Neural crest cell (in vitro differentiated cells): Measurements from ENCODE around the gene SORT1. TPM values are rescaled to one million over a fixed set of nuclear protein-coding genes. Genes with fewer than 3 reads are reported as not detected.

Experiments
- DNase-seq: peaks from one replicate; pipeline ENCODE4 v3.0.0; 2021; ENCODE audit warnings: low read depth, mixed read lengths, low spot score
- H3K27ac Mint-ChIP-seq: one replicate; pipeline ENCODE4 v1.8.0; 2021; ENCODE audit warnings: mild to moderate bottlenecking, mixed read lengths; ENCODE audit not compliant: unreplicated experiment
- H3K27me3 Mint-ChIP-seq: 2 replicates; pipeline ENCODE4 v1.8.0; 2021; ENCODE audit warnings: low read depth, mild to moderate bottlenecking, mixed read lengths
- H3K36me3 Mint-ChIP-seq: 2 replicates; pipeline ENCODE4 v1.8.0; 2021; ENCODE audit warnings: low read depth, mild to moderate bottlenecking, mixed read lengths
- H3K4me1 Mint-ChIP-seq: 2 replicates; pipeline ENCODE4 v1.8.0; 2021; ENCODE audit warnings: mixed read lengths
- H3K4me3 Mint-ChIP-seq: one replicate; pipeline ENCODE4 v1.8.0; 2021; ENCODE audit warnings: mild to moderate bottlenecking, mixed read lengths
- H3K9me3 Mint-ChIP-seq: 2 replicates; pipeline ENCODE4 v1.8.0; 2021; ENCODE audit warnings: mixed read lengths
- total RNA-seq: library from RNA; stranded (reverse); gene quantifications from 2 replicates; pipeline ENCODE4 v1.2.1, GENCODE V29; 2021
- TF ChIP-seq, protein P1 (sequence below): fragments of 200-600 bp; sonication (generic); conservative IDR thresholded peaks from 2 replicates; pipeline ENCODE4 v1.5.0; 2021; ENCODE audit warnings: antibody characterized with exemption, mild to moderate bottlenecking

Gene SORT1
- total RNA-seq, 1 donor from 2014 or later = 60.8 TPM

- Mint-ChIP-seq H3K4me3 (no peak overlapping the region), H3K27me3 (peaks cover 3% of the 10 kb centered on the region), H3K9me3 (peaks cover 6% of the 10 kb centered on the region), H3K4me1 (no peaks in the 10 kb centered on the region), H3K27ac (no peak overlapping the region), H3K36me3 (peaks cover 5% of the 10 kb centered on the region)
- no peak for DNase-seq
- TF ChIP-seq, protein P1, sequence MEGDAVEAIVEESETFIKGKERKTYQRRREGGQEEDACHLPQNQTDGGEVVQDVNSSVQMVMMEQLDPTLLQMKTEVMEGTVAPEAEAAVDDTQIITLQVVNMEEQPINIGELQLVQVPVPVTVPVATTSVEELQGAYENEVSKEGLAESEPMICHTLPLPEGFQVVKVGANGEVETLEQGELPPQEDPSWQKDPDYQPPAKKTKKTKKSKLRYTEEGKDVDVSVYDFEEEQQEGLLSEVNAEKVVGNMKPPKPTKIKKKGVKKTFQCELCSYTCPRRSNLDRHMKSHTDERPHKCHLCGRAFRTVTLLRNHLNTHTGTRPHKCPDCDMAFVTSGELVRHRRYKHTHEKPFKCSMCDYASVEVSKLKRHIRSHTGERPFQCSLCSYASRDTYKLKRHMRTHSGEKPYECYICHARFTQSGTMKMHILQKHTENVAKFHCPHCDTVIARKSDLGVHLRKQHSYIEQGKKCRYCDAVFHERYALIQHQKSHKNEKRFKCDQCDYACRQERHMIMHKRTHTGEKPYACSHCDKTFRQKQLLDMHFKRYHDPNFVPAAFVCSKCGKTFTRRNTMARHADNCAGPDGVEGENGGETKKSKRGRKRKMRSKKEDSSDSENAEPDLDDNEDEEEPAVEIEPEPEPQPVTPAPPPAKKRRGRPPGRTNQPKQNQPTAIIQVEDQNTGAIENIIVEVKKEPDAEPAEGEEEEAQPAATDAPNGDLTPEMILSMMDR = no peak
Observed at GRCh38 chr1:109438798-109439297, 41.1 kb upstream of the SORT1 start.

GRCh38 chr1:109434484-109434883 is 36.8 kb upstream of the SORT1 start:
- Mint-ChIP-seq H3K36me3 (peaks cover 5% of the 10 kb centered on the region), H3K27me3 (peaks cover 3% of the 10 kb centered on the region), H3K9me3 (peaks cover 17% of the 10 kb centered on the region), H3K4me3 (no peak overlapping the region), H3K4me1 (no peaks in the 10 kb centered on the region), H3K27ac (no peak overlapping the region)
- TF ChIP-seq, protein P1 = no peak
- DNase-seq = no peak

DNA sequence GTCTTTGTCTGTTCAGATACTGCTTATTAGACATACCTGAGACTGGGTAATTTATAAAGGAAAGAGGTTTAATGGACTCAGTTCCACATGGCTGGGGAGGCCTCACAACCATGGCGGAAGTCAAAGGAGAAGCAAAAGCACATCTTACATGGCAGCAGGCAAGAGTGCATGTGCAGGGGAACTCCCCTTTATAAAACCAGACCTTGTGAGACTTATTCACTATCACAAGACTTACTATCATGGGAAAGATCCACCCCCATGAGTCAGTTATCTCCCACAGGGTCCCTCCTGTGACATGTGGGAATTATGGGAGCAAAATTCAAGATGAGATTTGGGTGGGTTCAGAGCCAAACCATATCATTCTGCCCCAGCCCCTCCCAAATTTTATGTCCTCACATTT is 35.6 kb upstream of the SORT1 start:
- Mint-ChIP-seq H3K4me1 (no peaks in the 10 kb centered on the region), H3K9me3 (peaks cover 17% of the 10 kb centered on the region), H3K27ac (no peak overlapping the region), H3K27me3 (peaks cover 3% of the 10 kb centered on the region), H3K4me3 (no peak overlapping the region), H3K36me3 (peaks cover 5% of the 10 kb centered on the region)
- no peak for DNase-seq
- TF ChIP-seq, protein P1 = no peak

- DNase-seq = no peak
- peaks cover 5% of the 10 kb centered on the region for H3K36me3 Mint-ChIP-seq
- no peak overlapping the region for H3K4me3 Mint-ChIP-seq
- peaks cover 3% of the 10 kb centered on the region for H3K4me1 Mint-ChIP-seq
- H3K27me3 Mint-ChIP-seq = peaks cover 3% of the 10 kb centered on the region
- H3K27ac Mint-ChIP-seq = no peak overlapping the region
- H3K9me3 Mint-ChIP-seq = peaks cover 17% of the 10 kb centered on the region
- TF ChIP-seq, protein P1 = no peak
Observed at GRCh38 chr1:109432336-109432735, 34.6 kb upstream of the SORT1 start.

GRCh38 chr1:109427171-109427467 is 29.4 kb upstream of the SORT1 start:
- Mint-ChIP-seq H3K27ac (no peak overlapping the region), H3K4me1 (peaks cover 33% of the 10 kb centered on the region), H3K27me3 (no peaks in the 10 kb centered on the region), H3K4me3 (peak overlapping the region; percentile 98), H3K36me3 (no peaks in the 10 kb centered on the region), H3K9me3 (no peaks in the 10 kb centered on the region)
- TF ChIP-seq, protein P1 = no peak
- DNase-seq = no peak
